ENCODE measurements around the gene PNMA3.
"Not testable (repeated sequence)": the region's sequence is repeated elsewhere in the genome, so short reads cannot be mapped to it uniquely, and the experiment has no call there.

PNMA3 gene

DNA sequence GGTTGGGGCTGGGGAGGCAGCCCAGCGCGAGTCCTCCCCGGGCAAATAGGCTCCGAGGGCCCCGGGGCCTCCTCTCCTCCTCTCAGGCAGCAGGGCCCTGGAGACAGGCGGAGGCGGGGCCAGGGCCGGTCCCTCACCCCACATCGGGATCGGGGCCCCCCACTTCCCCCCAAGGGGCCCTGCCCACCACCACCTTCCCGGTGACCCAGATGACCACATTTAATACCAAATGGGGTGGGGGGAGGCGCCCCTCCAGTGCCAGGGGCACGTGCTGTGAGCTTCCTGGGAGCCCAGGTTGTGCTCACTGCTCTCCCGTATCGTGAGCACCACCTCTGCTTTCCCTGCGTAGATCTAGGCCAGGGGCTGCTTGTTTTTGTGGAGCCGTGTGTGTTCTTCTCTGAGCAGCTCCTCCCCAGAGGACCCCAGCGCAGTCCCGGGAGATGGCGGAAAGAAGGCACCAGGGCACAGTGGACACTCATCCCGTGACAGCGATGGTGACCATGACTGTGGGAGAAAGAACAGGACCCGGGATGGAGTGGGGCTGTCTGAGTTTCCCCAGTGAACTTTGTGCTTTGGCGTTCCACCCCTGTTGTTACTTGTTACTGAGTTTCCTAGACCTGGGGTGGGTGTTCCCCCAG lies 18.1 kb downstream of the PNMA3 start:
- DNase-seq = no peak

DNA sequence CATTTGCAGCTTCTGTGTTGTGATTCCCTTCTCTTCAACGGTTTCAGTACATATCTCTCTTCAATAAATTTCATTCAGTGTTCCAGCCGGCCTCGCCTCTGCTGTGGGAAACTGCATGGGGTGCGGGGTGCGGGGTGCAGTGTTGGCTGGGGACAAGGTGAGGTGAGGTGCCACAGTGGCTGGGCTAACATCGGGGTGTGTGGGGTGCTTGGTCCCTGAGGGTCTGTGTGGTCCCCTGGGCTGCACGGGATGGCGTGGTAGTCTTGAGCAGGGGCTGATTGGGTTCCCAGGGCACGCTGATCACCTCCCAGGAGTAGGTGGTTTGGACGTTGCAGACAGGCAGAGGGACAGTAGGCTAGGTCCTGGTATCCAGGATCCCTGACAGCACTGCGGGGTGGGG lies 18.7 kb downstream of the PNMA3 start:
- DNase-seq = no peak

DNA sequence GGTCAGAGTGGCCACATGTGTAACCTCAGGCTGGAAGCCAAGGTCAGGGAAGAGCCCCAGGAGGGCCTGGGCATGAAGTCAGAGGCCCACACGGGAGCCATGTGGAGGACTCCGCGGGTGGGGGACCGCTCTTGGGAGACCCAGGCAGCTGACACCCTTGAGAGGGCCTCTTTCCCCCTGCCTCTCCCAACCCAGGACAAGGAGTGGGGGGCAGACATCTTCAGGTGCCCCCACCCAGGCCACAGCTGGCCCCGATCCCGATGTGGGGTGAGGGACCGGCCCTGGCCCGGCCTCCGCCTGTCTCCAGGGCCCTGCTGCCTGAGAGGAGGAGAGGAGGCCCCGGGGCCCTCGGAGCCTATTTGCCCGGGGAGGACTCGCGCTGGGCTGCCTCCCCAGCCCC lies 19.1 kb downstream of the PNMA3 start:
- no peak for DNase-seq

DNA sequence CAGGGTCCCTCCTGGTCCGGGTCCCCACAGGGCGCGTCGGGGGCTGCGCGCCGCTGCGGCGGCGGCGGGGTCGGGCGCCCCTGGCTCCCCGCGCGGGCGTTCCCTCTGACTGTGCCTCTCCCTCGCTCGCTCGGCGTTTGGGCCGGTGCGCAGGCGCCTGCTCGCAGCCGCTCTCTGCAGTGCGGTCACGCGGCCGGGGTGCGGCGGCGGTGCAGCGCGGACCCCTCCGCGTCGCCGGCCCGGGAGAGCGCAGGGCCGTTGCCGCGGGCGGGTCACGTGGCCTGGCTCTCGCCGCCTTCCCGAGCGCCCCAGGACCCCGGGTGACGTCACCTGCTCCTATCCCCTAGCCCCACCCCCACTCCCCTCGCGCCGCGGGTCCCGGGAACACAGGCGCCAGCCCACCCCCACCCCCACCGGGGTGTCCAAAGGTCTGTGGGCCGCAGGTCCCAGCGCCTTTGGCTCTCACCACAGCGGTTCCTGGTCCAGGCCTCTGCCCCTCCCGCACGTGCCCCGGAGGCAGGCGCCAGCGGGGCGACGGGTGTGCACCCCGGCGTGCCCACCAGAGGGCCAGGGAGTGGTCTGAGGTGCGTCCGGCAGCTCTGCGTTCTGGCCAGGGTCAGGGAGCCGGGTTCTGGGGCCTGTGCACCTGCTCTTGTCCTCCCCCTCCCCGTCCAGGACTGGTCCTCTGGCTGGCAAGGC lies 21.3 kb downstream of the PNMA3 start:
- DNase-seq = not testable (repeated sequence)

DNA sequence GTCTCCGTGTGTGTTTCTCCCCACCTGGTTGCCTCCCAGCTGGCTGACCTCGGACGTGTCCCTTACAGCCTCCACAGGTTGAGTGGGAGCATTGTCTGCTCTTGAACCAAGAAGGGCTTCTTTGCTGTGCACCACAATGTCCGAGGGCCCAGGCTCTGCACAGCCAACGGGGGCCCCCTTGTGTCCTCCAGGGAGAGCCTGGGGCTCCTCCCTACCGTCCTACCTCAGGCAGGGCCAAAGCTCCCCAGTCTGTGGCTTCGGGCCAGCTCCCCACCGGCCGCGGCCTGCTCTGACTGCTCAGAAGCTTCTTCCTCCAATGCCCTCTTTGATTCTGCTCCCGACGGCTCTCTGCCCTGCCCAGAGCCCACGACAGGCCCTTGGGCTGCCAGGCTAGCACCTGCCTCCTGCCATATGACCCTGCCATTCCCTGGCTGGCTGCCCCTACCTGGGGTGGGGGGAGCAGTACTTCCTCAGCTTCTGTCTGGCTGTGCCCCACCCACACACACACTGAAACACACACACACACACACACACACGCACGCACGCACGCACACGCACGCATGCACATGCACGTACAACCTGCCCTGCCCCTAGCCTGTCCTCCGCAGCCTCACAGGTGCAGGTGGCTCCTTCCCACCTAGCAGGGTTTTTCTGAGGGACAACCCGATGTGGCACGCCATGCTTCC lies 27.1 kb downstream of the PNMA3 start:
- not testable (repeated sequence) for DNase-seq

DNA sequence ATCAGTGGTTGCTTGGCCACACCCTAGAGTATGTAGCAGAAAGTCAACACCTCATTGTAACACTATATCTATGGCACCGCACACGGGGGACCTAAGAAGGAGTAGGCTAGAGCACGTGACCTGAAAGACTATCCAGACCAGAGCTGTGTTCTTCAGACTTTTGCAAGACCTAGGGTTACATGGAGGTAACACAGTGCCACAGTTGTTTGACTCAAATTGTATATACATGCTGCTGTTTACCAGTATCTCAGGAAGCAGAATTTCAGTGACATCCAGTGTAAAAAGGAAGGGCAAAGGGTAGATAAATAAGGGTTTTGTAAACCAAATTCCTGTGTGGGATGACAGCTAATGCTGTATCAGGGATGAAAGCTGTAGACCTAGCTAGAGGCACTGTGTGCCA lies 46.1 kb downstream of the PNMA3 start:
- no peak for DNase-seq

DNA sequence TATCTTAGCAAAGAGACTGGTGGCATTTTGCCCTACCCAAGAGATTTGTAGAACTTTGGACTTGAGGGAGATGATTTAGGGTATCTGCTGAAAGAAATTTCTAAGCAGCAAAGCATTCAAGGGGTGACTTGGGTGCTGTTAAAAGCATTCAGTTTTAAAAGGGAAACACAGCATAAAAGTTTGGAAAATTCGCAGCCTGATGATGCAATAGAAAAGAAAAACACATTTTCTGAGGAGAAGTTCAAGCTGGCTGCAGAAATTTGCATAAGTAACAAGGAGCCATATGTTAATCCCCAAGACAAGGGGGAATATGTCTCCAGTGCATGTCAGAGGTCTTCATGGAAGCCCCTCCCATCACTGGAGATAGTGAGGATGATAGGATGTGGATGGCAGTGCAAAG lies 48.7 kb downstream of the PNMA3 start:
- DNase-seq = not testable (repeated sequence)

DNA sequence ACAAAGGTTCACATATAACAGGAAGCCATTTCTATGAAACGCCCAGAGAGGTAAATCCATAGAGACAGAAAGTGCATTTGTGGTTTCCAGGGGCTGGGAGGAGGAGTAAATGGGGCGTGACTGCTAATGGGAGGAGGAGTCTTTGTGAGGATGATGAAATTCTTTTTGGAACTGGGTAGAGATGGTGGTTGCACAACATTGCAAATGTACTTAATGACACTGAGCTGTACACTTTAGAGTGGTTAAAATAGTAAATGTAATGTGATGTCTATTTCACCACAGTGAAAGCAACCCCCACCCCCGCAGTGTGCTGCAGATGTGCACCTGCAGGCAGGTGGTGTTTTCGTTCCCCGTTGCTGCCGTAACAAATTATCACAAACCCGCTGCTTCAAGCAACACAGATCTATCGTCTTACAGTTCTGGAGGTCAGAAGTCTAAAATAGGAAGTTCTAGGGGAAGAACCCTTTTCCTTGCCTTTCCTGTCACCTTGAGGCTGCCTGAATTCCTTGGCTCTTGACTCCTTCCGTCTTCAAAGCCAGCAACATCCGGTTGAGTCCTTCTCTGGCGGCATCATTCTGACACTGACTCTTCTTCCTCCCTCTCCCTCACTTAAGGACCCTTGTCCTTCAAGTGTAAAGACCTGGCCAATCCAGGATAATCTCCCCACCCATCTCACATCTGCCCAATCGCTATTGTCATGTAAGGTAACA lies 50.0 kb downstream of the PNMA3 start:
- not testable (repeated sequence) for DNase-seq
